ENCODE measurements around the gene MAGI3.

DNA sequence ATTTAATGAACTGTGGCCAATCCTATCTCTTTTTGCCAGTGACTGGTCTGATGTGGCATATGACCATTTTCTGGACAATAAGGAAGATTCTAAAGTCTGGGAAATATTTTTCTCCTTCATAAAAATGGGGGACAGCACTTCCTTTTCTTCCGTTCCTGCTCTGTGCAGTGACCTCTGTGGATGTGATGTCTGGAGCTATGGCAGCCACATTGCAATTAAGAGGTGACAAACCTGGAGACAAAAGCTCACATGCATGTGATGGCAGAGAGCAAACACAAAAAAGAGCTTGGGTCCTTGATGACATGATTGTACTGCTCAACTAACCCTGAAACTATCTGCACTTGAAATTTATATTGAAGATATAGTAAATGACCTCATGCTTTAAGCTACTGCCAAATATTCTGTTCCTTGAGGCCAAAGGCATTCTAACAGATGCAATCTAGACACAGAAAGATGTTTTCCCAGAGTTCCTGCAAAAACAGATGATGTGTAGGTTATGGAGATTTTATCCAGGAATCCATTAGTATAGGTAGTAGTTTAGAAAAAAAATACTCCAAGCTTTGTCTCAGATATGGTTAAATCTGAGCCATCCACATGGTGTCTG lies 2.2 kb upstream of the MAGI3 start:
- TF ChIP-seq RAD21 (IDR thresholded peaks at IDR 0.05; ENCODE audit: low read depth) (no peak), TAF1 (IDR thresholded peaks at IDR 0.05; ENCODE audit: low read depth) (no peak), EGR1 (IDR thresholded peaks at IDR 0.05) (no peak), EP300 (IDR thresholded peaks at IDR 0.05; ENCODE audit: borderline replicate concordance) (no peak), YY1 (IDR thresholded peaks at IDR 0.05; ENCODE audit: low read depth) (no peak)
- TF ChIP-seq, protein P1, sequence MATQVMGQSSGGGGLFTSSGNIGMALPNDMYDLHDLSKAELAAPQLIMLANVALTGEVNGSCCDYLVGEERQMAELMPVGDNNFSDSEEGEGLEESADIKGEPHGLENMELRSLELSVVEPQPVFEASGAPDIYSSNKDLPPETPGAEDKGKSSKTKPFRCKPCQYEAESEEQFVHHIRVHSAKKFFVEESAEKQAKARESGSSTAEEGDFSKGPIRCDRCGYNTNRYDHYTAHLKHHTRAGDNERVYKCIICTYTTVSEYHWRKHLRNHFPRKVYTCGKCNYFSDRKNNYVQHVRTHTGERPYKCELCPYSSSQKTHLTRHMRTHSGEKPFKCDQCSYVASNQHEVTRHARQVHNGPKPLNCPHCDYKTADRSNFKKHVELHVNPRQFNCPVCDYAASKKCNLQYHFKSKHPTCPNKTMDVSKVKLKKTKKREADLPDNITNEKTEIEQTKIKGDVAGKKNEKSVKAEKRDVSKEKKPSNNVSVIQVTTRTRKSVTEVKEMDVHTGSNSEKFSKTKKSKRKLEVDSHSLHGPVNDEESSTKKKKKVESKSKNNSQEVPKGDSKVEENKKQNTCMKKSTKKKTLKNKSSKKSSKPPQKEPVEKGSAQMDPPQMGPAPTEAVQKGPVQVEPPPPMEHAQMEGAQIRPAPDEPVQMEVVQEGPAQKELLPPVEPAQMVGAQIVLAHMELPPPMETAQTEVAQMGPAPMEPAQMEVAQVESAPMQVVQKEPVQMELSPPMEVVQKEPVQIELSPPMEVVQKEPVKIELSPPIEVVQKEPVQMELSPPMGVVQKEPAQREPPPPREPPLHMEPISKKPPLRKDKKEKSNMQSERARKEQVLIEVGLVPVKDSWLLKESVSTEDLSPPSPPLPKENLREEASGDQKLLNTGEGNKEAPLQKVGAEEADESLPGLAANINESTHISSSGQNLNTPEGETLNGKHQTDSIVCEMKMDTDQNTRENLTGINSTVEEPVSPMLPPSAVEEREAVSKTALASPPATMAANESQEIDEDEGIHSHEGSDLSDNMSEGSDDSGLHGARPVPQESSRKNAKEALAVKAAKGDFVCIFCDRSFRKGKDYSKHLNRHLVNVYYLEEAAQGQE (IDR thresholded peaks at IDR 0.05; ENCODE audit: low read depth), result no peak

All from Ishikawa (cell line).